Right cardiac atrium (tissue), 5 donors: ENCODE measurements around the gene INSYN2B. TPM values are rescaled to one million over a fixed set of nuclear protein-coding genes. Genes with fewer than 3 reads are reported as not detected.
"Not testable (repeated sequence)": the region's sequence is repeated elsewhere in the genome, so short reads cannot be mapped to it uniquely, and the experiment has no call there.

Experiments
- ATAC-seq, 2 donors: fragments of 200-7000 bp; cut with Tn5 transposase; one replicate each; pipeline versions ENCODE4 v1.8.0 to v1.9.1; 2020; ENCODE audit warnings: moderate library complexity in 2 of 2, mild to moderate bottlenecking in 1 of 2
- DNase-seq, 3 donors: peaks; one replicate each; pipeline ENCODE4 v3.0.0-alpha.2; 2020
- H3K27ac ChIP-seq: one replicate; pipeline ENCODE4 v1.5.1; 2013; ENCODE audit warnings: mild to moderate bottlenecking, low read length, control low read depth, moderate library complexity
- H3K27me3 ChIP-seq: one replicate; pipeline ENCODE4 v1.6.1; 2013; ENCODE audit not compliant: control insufficient read depth, insufficient read depth
- H3K4me1 ChIP-seq: one replicate; pipeline ENCODE4 v1.6.1; 2013; ENCODE audit warnings: low read length; ENCODE audit not compliant: control insufficient read depth, insufficient read depth
- H3K4me3 ChIP-seq: one replicate; pipeline ENCODE4 v1.5.1; 2013; ENCODE audit warnings: low read length, control low read depth
- H3K9me3 ChIP-seq: one replicate; pipeline ENCODE4 v1.6.1; 2013; ENCODE audit warnings: low read length; ENCODE audit not compliant: control insufficient read depth
- WGBS: extraction: QIAGEN DNeasy Blood & Tissue Kit; methylation state at CpG from one replicate; pipeline ENCODE4 v1.1.7; 2013; 5-methylcytosine and 5-hydroxymethylcytosine counted together
- intact Hi-C, 4 donors: fragments of 100-400 bp; cut with DNase I; formaldehyde crosslinking; loops; one replicate each; pipeline versions ENCODE4 v1.11.0 to v1.14.0; 2022 to 2023
- polyA plus RNA-seq: library from polyadenylated mRNA; stranded (reverse); fragments of 200-250 nt; gene quantifications from one replicate; pipeline ENCODE4 v1.2.3, GENCODE V29; 2013
- total RNA-seq, 4 donors: library from RNA; stranded (reverse); fragmentation: NEBNext Ultra II Directional; extraction: Animal tissue kit (Norgen Biotek cat#: 25700); gene quantifications; one replicate each; pipeline ENCODE4 v1.2.1, GENCODE V29; 2021
- donor health status: healthy with polysubstance abuse.
- donor health status: DM: no; HTN: yes; CAD: no.
- donor health status: DM: no; HTN: no; CAD: no.
- donor health status: DM: no; HTN: yes; CAD: no; lungs with severe emphysema.
- donor health status: DM: yes; HTN: yes; CAD: no.

Gene INSYN2B
- total and polyA plus RNA-seq, 5 donors: 0.14 to 1.4 (median 0.25) TPM

DNA sequence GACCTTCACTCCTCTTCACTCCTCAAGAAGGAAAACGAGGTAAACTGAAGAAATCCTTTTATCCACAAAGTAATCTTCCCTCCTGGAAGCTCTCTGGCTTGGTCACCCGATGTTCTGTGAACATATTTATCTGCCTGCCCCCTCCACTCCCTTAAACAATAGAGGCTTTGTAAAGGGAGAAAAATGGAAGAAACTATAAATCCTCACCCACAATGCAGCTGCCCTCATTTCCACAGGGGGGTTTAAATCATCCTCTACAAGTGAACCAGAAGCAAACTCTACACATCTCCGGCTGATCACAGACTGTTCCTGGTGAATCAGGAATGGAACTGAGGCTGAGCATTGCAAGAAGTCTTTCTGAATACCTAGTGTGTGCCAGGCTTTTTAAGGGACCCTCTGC, 7.2 kb downstream of the INSYN2B start:
- DNase-seq: no peak
- Histone ChIP-seq H3K27ac (no peak overlapping the region), H3K27me3 (no peaks in the 10 kb centered on the region), H3K9me3 (no peaks in the 10 kb centered on the region), H3K4me1 (peaks cover 1% of the 10 kb centered on the region), H3K4me3 (no peak overlapping the region)
- 66% methylated on average over 3 of the region's 3 CpGs for WGBS
- no peak for ATAC-seq
- intact Hi-C loops: no loop called here

DNA sequence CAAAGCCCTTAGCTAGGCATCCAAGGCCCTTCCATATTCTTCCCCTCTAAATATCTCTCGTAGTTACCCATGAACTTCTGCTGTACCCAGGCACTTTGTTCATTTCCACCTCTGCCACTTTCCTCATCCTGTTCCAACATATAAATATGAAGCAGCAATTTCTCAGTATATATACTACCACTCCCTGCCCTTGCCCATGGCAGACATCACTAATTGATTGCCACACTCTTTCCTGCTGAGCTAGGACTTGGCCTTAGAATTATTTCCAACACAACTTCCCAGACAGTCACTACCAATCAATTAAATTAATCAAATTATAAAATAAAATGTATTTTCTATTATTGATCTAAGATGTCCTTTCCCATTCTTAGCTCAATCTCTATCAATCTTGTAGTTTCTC, 8.5 kb downstream of the INSYN2B start:
- intact Hi-C loops: no loop called here
- Histone ChIP-seq H3K27me3 (no peaks in the 10 kb centered on the region), H3K4me1 (peaks cover 1% of the 10 kb centered on the region), H3K4me3 (no peak overlapping the region), H3K27ac (no peak overlapping the region), H3K9me3 (no peaks in the 10 kb centered on the region)
- whole genome bisulfite sequencing: 88% methylated on average over 1 of the region's 1 CpG
- DNase-seq (no peak), ATAC-seq (no peak)

DNA sequence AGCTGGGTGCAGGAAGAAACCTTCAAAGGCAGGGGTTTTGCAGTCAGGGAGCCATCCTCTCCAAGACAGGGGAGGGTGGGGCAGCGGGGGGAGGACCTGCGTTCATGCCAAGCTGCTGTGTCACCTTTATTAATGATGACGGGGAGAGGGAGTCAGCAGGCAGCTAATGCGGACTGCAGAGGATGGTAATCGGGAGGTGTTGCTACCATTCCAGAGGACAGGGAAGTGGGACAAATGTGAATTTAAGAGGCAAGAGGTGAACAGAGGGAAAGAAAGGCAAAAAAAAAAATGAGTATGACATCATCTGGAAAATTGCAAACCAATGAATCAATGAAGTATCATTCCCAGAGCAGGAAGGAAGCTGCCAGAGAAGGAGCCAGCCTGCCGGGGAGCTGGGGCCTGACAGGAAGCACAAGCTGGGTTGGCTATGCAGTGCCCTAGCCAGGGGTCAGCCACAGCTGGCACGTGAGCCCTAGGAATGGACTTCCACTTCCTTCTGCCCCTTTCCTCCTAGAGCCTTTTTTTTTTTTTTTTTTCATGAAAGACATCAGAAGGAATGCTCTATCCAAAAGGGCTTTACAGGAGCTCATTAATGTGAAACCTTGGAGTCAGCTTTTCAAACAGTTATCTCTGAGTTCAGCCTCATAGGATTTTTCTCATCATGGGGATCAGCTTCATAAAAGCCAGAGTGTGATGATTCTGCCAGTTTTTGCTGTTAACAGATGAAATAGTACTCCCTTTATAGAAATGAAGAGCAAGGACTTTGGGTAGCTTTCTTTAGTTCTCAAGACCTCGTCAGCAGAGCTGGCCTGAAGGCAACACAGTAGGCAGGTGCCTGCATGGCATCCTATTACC, 9.2 kb downstream of the INSYN2B start:
- peak; percentile 51 to 80 for ATAC-seq
- WGBS: 47% methylated on average over 8 of the region's 8 CpGs
- DNase-seq: peak; percentile 33 to 76 (median 66)
- intact Hi-C loops: no loop called here
- Histone ChIP-seq H3K9me3 (no peaks in the 10 kb centered on the region), H3K4me3 (no peak overlapping the region), H3K27ac (no peak overlapping the region), H3K4me1 (peaks cover 1% of the 10 kb centered on the region), H3K27me3 (no peaks in the 10 kb centered on the region)

DNA sequence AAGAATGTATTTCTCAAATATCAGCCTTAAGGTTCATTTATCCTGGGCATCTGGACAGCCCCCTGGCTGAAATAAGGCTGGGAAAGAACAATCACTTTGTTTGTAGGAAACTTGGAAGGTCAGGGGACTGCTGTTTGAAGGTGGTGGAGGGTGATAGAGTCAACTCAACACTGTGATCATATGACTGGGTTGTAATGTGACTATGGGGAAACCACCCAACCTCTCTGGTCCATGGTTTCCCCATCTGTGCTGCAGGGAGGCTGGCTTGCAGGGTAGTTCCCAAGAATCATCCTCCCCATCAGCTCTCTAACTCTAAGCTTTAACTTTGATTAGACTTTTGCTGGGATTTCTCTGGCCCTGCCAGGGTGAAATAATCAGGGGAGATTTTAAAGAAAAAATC, 10.0 kb downstream of the INSYN2B start:
- no peaks in the 10 kb centered on the region for H3K27me3 ChIP-seq
- DNase-seq (no peak), ATAC-seq (no peak)
- no peak overlapping the region for H3K4me3 ChIP-seq
- peaks cover 1% of the 10 kb centered on the region for H3K4me1 ChIP-seq
- H3K27ac ChIP-seq: no peak overlapping the region
- no peaks in the 10 kb centered on the region for H3K9me3 ChIP-seq
- intact Hi-C loops: no loop called here

DNA sequence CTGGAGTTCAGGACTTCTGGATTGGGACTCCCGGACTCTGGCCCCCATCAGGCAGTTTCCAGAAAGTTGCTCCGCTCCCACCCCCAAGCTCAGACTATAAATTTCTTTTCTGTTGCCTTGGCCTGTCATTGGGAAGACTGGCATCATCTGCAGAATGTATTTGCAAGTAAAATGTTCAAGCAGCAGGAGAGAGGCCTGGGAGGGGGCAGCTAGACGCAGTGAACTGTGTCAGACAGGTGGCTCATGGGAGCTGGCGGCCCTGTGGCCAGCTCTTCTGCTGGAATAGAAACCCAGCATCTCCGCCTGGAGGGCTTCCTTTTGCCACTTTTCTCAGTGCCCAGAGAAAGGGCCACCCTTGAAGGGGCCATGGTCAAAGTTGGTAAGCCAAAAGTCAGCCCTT, 16.0 kb downstream of the INSYN2B start:
- no peaks in the 10 kb centered on the region for H3K4me1 ChIP-seq

DNA sequence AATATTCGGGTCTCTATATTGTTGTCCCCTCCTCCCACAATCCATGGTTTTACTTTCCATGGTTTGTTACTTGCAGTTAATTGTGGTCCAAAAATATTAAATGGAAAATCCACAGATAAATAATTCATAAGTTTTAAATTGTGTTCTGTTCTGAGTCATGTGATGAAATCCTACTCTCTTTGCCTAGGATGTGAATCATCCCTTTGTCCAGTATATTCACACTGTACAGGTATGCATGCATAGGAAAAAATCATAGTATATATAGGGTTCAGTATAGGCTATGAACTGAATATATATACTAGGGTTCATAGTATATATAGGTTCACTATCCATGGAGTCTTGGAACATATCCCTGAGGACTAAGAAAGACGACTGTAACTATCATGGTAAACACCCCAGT, 19.6 kb downstream of the INSYN2B start:
- no peaks in the 10 kb centered on the region for H3K27me3 ChIP-seq
- H3K4me1 ChIP-seq: no peaks in the 10 kb centered on the region
- intact Hi-C loops: no loop called here
- H3K27ac ChIP-seq: no peak overlapping the region
- no peaks in the 10 kb centered on the region for H3K9me3 ChIP-seq
- ATAC-seq: no peak
- 89% methylated on average over 2 of the region's 2 CpGs for WGBS
- no peak overlapping the region for H3K4me3 ChIP-seq
- no peak for DNase-seq

More for the DNA sequence above, 16.0 kb downstream of the INSYN2B start:
- no peak overlapping the region for H3K4me3 ChIP-seq
- intact Hi-C loops: no loop called here
- no peak overlapping the region for H3K27ac ChIP-seq
- no peak for ATAC-seq
- H3K27me3 ChIP-seq: no peaks in the 10 kb centered on the region
- H3K9me3 ChIP-seq: no peaks in the 10 kb centered on the region
- DNase-seq: no peak
- WGBS: 91% methylated on average over 5 of the region's 5 CpGs

DNA sequence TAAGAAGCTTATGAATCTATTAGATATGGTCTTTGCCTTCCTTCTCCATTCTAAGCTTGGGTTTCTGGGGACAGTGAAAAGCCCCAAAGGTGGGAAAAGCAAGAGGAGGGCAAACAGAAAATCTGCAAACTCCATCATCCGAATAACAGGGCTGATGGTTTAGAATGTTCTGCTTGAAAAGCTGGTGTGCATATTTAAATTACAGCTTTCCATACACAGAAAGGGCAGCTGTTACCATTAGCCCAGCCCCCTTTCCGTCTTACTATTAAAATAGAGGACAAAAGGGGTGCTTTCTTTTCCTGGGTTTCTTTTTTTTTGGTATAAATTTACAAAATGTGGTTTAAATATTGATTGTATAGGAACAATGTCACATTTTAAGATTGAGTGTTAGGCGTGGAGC, 22.0 kb downstream of the INSYN2B start:
- Histone ChIP-seq H3K27me3 (no peaks in the 10 kb centered on the region), H3K27ac (no peak overlapping the region), H3K4me1 (no peaks in the 10 kb centered on the region), H3K4me3 (no peak overlapping the region), H3K9me3 (no peaks in the 10 kb centered on the region)
- DNase-seq: no peak
- intact Hi-C loops: no loop called here
- no peak for ATAC-seq
- WGBS: 79% methylated on average over 3 of the region's 3 CpGs

DNA sequence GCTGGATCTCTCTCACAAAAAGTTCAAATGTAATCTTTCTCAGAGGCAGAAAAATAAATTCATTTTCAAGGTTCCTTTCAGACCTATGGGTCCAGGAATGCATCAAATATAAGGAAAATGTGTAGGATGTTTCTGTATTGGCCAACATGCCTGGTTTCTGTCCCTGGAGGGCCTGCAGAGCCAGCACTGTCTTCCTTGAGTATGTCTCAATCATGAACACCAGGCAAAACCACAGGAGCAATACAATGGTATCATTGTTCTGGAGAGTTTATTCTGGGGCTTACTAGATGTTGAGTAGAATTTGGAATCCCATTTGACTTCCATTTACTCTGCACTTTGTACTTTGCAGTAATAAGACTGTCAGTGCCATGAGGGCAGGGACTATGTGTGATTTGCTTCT, 23.5 kb downstream of the INSYN2B start:
- no peak for DNase-seq
- Histone ChIP-seq H3K4me1 (no peaks in the 10 kb centered on the region), H3K9me3 (no peaks in the 10 kb centered on the region), H3K27me3 (no peaks in the 10 kb centered on the region), H3K27ac (no peak overlapping the region), H3K4me3 (no peak overlapping the region)
- intact Hi-C loops: no loop called here
- no peak for ATAC-seq

DNA sequence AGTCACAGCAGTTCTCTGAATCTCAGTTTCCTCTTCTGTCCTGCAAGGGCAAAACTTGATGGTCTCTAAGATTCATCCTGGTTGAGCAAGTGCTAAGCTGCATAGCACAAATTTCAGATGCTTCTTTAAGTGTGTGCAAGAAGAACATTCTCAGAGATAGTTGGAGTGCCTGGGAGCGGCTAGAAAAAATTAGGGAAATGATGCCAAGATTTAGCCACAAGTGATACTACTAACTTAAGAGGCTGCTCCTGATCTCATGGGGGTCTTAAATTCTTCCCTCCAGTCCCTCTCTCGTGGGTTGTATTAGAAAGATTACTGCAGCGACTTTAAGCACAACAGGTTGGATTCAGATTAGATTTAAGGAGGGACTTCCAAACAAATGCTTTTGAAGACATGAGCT, 24.2 kb downstream of the INSYN2B start:
- H3K9me3 ChIP-seq: no peaks in the 10 kb centered on the region
- intact Hi-C loops: no loop called here
- WGBS: 51% methylated on average over 3 of the region's 3 CpGs
- no peaks in the 10 kb centered on the region for H3K4me1 ChIP-seq
- DNase-seq: no peak
- no peak overlapping the region for H3K4me3 ChIP-seq
- no peaks in the 10 kb centered on the region for H3K27me3 ChIP-seq
- no peak overlapping the region for H3K27ac ChIP-seq
- ATAC-seq: no peak

DNA sequence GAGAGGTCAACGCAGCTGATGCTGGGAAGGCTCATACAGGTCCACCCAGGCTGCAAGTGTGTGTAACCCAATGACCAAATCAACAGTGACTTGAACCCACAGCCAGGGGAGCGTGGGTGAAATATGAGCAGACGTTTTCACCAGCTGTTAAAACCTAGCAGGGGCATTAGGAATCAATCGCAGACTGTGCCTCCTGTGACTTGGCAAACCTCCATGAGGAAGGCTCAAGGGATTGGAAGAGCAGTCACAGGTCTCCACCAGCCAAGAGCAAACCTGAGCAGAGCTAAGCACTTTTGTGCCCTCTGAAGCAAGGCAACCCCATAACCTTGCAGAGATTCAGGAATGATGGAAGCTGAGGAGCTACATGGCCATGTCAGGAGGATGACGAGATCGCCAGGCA, 25.5 kb downstream of the INSYN2B start:
- no peak for DNase-seq
- Histone ChIP-seq H3K27me3 (no peaks in the 10 kb centered on the region), H3K9me3 (no peaks in the 10 kb centered on the region), H3K4me1 (no peaks in the 10 kb centered on the region), H3K27ac (no peak overlapping the region), H3K4me3 (no peak overlapping the region)
- WGBS: 82% methylated on average over 6 of the region's 6 CpGs
- ATAC-seq: no peak
- intact Hi-C loops: no loop called here

DNA sequence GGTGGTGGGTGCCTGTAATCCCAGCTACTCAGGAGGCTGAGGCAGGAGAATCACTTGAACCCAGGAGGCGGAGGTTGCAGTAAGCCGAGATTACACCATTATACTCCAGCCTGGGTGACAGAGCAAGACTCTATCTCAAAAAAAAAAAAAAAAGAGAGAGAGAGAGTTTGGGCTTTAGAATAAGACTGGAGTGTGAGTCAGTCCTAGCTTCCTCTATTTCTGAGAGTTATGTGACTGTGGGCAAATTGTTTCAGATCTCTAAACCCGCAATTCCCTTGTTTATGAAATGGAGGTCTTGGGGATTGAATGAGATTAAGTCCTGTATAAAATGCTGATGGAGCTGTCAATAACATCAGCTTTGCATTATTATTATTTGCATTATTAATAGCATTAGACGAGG, 27.1 kb downstream of the INSYN2B start:
- H3K27ac ChIP-seq, intact Hi-C loops, H3K4me1 ChIP-seq, H3K4me3 ChIP-seq, H3K9me3 ChIP-seq, DNase-seq, H3K27me3 ChIP-seq, ATAC-seq: not testable (repeated sequence)
- WGBS: 80% methylated on average over 4 of the region's 4 CpGs

DNA sequence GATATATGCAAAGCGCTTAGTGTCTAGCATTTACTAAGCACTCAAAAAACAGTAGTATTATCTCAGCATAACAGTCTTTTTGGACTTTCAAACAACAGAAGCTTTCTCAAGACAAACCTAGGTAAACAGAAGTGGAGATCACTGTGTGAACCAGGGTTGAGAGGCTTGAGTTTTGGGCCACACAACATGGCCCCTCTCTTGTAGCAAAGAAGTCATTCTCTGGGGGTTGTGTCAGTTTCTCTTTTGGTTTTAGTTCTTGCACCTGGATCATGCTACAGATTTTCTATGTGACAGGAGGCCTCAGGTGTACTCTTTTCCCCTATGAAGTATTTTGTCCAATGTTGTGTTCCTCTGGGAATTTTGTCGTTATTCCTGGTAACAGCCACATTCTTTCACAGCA, 30.0 kb downstream of the INSYN2B start:
- peaks cover 8% of the 10 kb centered on the region for H3K4me1 ChIP-seq
- DNase-seq (no peak), ATAC-seq (no peak)
- H3K27ac ChIP-seq: no peak overlapping the region
- H3K27me3 ChIP-seq: no peaks in the 10 kb centered on the region
- H3K4me3 ChIP-seq: no peak overlapping the region
- intact Hi-C loops: no loop called here
- WGBS: 93% methylated on average over 2 of the region's 2 CpGs
- H3K9me3 ChIP-seq: no peaks in the 10 kb centered on the region
